Stimulated activated CD4-positive, alpha-beta T cell treated with anti-CD3 and anti-CD28 coated beads, TNF-alpha, amount 100 ng/mL, for 48 hours (primary cell): Measurements from ENCODE around the gene ZNF148.

Source experiments
- DNase-seq, 3 donors: peaks; one replicate each; pipeline ENCODE4 v3.0.0-alpha.2; 2020; ENCODE audit warnings: low read depth in 3 of 3

The ZNF148 gene

GRCh38 chr3:125191256-125191655 is 183.9 kb downstream of the ZNF148 start:
- DNase-seq, result no peak

DNA sequence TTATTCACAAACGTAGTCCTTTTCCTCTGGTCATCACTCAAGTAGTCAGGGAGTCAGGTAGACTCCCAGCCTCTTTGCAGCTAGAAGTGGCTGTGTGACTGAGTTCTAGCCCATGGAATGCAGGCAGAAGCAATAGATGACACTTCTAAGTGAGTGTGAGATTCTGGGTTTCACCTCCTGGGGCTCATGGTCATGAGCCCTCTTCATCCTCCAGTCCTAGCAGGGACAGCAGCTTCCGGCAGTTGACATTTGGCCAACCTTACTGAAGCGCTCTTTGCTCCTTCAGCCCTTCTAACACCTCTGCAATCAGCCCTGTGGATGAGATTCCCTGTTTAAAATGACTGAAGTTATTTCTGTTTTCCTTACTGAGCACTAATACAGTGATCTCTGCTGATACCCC is 184.3 kb downstream of the ZNF148 start:
- no peak for DNase-seq

- DNase-seq, result no peak
These were observed 185.6 kb downstream of the ZNF148 start for GRCh38 chr3:125189378-125190165.

DNA sequence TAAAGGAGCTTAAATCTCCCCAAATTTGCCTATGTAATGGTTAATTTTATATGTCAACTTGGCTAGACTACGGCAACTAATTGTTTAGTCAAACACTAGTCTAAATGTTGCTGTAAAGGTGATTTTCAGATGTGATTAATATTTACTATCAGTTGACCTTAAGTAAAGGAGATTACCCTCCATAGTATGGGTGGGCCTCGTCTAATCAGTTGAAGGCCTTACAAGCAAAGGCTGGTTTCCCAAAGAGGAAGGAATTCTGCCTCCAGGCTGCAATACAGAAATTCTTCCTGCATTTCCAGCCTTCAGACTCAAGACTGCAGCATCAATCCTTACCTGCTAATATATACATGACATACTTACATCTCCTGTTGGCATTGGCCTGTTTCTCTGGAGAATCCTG is 186.2 kb downstream of the ZNF148 start:
- no peak for DNase-seq

DNA sequence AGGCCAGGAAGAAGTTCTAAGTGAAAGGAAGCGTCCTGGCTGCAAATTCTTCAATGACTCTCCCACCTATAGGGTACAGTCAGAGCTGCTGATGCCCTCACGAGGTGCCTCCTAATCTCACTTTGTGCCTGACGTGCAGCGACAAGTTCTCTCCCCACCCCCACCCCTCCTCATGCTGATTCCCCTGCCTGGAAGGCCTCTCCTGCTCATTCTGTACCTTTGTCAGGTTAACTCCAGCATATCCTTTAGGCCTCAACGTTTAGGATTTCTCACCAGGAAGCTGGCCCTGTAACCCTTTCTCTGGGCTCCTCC is 187.6 kb downstream of the ZNF148 start:
- DNase-seq, result no peak

DNA sequence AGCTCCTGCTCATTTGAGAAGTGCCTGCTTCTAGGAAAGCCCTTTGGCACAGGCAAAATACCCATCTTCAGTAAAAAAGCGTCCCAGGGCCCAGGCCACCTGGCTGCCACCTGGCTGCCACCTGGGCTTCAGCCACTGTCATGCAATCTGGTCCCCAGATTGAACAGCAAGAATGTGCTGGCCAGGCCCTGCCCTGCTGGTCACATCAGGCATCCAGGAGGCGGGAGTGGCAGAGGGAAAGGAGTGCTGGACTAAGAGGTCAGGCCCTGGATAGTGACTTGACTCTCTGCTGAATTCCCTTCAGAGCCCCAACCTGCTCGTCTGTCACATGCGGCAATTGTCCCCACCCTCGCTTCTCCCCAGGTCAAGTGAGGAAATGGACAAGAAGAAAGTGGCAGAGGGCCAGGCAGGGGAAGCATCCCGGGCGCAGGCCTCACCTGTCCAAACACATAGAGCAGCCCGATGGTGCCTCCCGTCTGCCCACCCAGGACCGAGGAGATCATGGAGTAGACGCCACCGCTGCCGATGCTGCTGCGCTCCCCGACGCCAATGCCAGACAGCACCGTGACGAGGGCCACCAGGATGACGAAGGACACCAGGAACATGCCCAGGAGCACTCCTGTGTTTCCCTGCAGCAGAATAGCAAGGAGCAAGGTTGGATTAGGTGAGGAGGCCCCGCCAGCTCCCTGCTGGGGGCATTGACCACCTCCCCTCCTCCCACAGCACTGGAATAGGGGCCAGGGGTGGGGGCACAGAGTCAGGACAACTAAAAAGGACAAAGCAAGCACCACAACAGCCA is 188.1 kb downstream of the ZNF148 start:
- DNase-seq, result no peak

GRCh38 chr3:125186261-125186787 is 188.8 kb downstream of the ZNF148 start:
- peak in 1 of 3 donors; percentile 37 for DNase-seq

DNA sequence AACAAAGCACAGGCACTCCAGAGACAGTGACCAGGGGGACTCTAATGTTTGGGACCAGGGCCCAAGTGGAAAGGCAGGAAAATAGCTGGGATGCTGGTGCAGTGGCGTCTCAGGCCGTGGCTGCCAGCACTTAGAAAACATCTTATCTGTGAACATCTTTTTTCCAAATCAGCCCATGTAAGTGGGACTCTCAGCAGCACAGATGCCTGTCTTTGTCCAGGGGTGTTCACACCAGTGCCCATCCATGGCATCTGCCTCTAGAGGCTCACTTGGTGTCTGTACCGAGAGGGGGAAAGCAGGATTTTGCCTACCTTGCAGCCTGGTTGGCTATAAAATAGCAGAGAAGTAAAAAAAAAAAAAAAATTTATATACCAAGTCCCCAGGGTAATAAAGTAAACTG is 189.3 kb downstream of the ZNF148 start:
- DNase-seq, result no peak

DNA sequence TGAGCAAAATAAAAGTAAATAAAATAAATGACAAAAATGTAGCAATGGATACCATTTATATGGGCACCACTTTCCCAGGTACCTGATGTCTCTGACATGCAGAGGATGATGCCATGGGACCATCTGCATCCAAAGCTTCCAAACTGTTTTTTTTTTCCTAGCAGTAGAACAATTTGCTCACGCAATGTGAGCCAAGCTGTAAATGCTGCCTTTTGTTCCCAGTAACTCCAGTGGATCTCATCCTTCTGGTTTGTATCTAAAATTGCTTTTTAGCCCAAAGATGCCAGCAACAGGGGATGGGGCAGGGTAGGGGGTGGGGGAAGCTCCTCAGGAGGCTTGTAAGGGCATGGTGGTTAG is 195.3 kb downstream of the ZNF148 start:
- DNase-seq, result no peak

GRCh38 chr3:125179143-125179883 is 195.8 kb downstream of the ZNF148 start:
- DNase-seq, result no peak

DNA sequence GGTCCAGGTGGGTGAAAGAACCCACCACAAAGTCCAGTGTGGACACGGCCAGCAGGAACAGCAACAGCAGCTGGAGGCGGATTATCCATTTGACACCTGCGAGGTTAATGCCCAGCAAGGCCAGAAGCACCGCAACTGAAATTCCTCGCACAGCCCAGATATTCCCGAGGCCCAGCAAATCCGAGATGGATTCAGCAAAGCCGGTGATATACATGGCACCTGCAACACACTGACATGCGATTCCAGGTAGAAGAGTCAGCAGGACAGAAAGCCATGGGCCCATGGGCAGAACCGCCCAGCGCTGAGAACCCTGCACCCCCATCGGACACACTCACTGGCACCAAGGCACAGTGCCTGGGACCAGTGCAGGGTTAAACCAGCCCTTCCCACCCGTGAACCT is 197.4 kb downstream of the ZNF148 start:
- DNase-seq, result no peak
